HEK293 (cell line): ENCODE measurements around the gene ZNF674.

Source experiments
- CTCF ChIA-PET: fragments of 350-600 bp; formaldehyde crosslinking; extraction: SDS; loops from one replicate; lab custom pipeline; 2021; ENCODE audit warnings: antibody characterized with exemption; lab: Yijun Ruan, JAX
- POLR2A ChIA-PET: fragments of 300-600 bp; formaldehyde crosslinking; extraction: SDS; loops from one replicate; lab custom pipeline; 2020; ENCODE audit warnings: antibody characterized with exemption, inconsistent platforms; lab: Yijun Ruan, JAX
- H3K27ac ChIP-seq: fragments of 200-500 bp; sonication (Bioruptor generic); 2 replicates; pipeline ENCODE4 v1.5.1; 2014; ENCODE audit warnings: low read depth, low read length, control low read depth, inconsistent platforms; ENCODE audit errors: extremely low read depth
- H3K36me3 ChIP-seq, 2 experiments: fragments of 200-500 bp in 1 of 2; sonication (Bioruptor generic) in 1 of 2; 1 replicate in 1 of 2; 2 replicates in 1 of 2; pipeline ENCODE4 v1.5.1; 2014 to 2017; ENCODE audit warnings: inconsistent platforms in 2 of 2, low read length in 2 of 2; ENCODE audit not compliant: control insufficient read depth in 2 of 2, insufficient read depth in 1 of 2
- H3K4me1 ChIP-seq: fragments of 200-500 bp; sonication (Bioruptor generic); 2 replicates; pipeline ENCODE4 v1.5.1; 2014; ENCODE audit warnings: mild to moderate bottlenecking, low read length, inconsistent platforms; ENCODE audit not compliant: control insufficient read depth, insufficient read depth
- H3K4me3 ChIP-seq: 2 replicates; pipeline ENCODE4 v1.5.1; 2011; ENCODE audit warnings: low read depth, mild to moderate bottlenecking, control low read depth, low read length, moderate library complexity
- H3K9me3 ChIP-seq: fragments of 200-500 bp; sonication (Bioruptor generic); 2 replicates; pipeline ENCODE4 v1.5.1; 2014; ENCODE audit warnings: low read depth, low read length, inconsistent platforms; ENCODE audit not compliant: control insufficient read depth, insufficient read depth
- PRDM1 ChIP-seq: fragments of 450-650 bp; formaldehyde crosslinking; IDR thresholded peaks from 2 replicates; pipeline ENCODE4; 2016; ENCODE audit warnings: missing biosample characterization, missing genetic modification characterization
- ZFP3 ChIP-seq: fragments of 450-650 bp; formaldehyde crosslinking; IDR thresholded peaks from 2 replicates; pipeline ENCODE4 v1.5.1; 2016; ENCODE audit warnings: low read depth, missing biosample characterization, missing genetic modification characterization
- ZNF274 ChIP-seq, 2 experiments: fragments of 200-500 bp in 1 of 2; fragments of 450-650 bp in 1 of 2; sonication (Bioruptor generic) in 1 of 2; formaldehyde crosslinking in 1 of 2; IDR thresholded peaks; 2 replicates each; pipeline versions ENCODE4 v1.5.1 to v1.6.1; 2014 to 2016; ENCODE audit warnings: borderline replicate concordance in 1 of 2, inconsistent platforms in 1 of 2, low read length in 1 of 2, missing biosample characterization in 1 of 2, missing genetic modification characterization in 1 of 2
- TF ChIP-seq, protein P1 (sequence below): fragments of 450-650 bp; formaldehyde crosslinking; IDR thresholded peaks from 2 replicates; pipeline ENCODE4 v1.5.1; 2016; ENCODE audit warnings: missing biosample characterization, missing genetic modification characterization
- TF ChIP-seq, protein P2 (sequence below): fragments of 450-650 bp; formaldehyde crosslinking; IDR thresholded peaks from 2 replicates; pipeline ENCODE4 v1.5.1; 2016; ENCODE audit warnings: missing biosample characterization, missing genetic modification characterization
- TF ChIP-seq, protein P3 (sequence below): fragments of 450-650 bp; formaldehyde crosslinking; IDR thresholded peaks from 2 replicates; pipeline ENCODE4 v1.5.1; 2016; ENCODE audit warnings: missing biosample characterization, missing genetic modification characterization, borderline replicate concordance
- TF ChIP-seq, protein P4 (sequence below): fragments of 450-650 bp; formaldehyde crosslinking; IDR thresholded peaks from 2 replicates; pipeline ENCODE4 v1.5.1; 2016; ENCODE audit warnings: missing biosample characterization, missing genetic modification characterization

ZNF674 gene

DNA sequence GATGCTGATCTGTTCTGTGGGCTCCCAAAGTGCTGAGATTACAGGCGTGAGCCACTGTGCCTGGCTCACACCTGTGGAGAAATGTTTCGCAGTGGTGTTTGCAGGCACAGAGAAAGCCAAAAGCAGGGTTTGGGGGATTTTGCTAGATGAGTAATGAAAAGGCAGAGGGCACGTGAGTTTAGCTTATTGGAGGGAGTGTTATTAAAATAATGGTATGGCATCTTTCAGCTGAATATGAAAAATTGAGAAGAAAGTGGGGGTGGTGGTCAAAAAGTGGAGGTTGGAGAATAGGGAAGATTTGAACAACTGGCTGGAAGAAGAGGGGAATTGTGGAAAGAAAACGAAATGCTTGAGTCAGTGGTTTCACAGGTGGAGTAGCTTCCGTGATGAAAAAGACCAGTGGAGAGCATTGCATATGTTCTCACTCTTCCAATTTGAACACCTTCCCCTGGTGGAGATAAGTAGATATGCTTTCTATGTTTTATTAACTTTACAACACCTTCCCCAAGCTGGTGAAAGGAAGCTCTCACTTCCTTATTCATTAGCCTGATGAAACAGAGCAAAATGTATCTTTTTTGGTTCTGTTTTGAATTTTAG, 27.2 kb upstream of the ZNF674 start:
- Histone ChIP-seq H3K36me3 (no peaks in the 10 kb centered on the region), H3K4me3 (no peak overlapping the region), H3K9me3 (no peaks in the 10 kb centered on the region), H3K4me1 (peaks cover 8% of the 10 kb centered on the region; the same call in 1 of the 2 replicates), H3K27ac (no peak overlapping the region)
- CTCF ChIA-PET = interaction anchor here (0.7 to 1.0 kb wide), 7 partner anchors 8 to 551 kb away, joined by 3 to 5 read pairs (median 4); no protein-coding TSS in a partner anchor
- TF ChIP-seq, protein P1, sequence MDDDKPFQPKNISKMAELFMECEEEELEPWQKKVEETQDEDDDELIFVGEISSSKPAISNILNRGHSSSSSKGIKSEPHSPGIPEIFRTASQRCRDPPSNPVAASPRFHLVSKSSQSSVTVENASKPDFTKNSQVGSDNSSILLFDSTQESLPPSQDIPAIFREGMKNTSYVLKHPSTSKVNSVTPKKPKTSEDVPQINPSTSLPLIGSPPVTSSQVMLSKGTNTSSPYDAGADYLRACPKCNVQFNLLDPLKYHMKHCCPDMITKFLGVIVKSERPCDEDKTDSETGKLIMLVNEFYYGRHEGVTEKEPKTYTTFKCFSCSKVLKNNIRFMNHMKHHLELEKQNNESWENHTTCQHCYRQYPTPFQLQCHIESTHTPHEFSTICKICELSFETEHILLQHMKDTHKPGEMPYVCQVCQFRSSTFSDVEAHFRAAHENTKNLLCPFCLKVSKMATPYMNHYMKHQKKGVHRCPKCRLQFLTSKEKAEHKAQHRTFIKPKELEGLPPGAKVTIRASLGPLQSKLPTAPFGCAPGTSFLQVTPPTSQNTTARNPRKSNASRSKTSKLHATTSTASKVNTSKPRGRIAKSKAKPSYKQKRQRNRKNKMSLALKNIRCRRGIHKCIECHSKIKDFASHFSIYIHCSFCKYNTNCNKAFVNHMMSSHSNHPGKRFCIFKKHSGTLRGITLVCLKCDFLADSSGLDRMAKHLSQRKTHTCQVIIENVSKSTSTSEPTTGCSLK (tag by site-specific recombination) = no peak
- TF ChIP-seq, protein P2, sequence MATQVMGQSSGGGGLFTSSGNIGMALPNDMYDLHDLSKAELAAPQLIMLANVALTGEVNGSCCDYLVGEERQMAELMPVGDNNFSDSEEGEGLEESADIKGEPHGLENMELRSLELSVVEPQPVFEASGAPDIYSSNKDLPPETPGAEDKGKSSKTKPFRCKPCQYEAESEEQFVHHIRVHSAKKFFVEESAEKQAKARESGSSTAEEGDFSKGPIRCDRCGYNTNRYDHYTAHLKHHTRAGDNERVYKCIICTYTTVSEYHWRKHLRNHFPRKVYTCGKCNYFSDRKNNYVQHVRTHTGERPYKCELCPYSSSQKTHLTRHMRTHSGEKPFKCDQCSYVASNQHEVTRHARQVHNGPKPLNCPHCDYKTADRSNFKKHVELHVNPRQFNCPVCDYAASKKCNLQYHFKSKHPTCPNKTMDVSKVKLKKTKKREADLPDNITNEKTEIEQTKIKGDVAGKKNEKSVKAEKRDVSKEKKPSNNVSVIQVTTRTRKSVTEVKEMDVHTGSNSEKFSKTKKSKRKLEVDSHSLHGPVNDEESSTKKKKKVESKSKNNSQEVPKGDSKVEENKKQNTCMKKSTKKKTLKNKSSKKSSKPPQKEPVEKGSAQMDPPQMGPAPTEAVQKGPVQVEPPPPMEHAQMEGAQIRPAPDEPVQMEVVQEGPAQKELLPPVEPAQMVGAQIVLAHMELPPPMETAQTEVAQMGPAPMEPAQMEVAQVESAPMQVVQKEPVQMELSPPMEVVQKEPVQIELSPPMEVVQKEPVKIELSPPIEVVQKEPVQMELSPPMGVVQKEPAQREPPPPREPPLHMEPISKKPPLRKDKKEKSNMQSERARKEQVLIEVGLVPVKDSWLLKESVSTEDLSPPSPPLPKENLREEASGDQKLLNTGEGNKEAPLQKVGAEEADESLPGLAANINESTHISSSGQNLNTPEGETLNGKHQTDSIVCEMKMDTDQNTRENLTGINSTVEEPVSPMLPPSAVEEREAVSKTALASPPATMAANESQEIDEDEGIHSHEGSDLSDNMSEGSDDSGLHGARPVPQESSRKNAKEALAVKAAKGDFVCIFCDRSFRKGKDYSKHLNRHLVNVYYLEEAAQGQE (tag by site-specific recombination) = no peak
- TF ChIP-seq PRDM1 (tag by site-specific recombination) (peak; percentile 30; the same call in 1 of the 2 replicates), ZNF274 (IDR thresholded peaks at IDR 0.05; ENCODE audit: low read length) (no peak), ZNF274 (tag by site-specific recombination; IDR thresholded peaks at IDR 0.05; ENCODE audit: borderline replicate concordance) (no peak), ZFP3 (tag by site-specific recombination) (no peak)
- TF ChIP-seq, protein P3, sequence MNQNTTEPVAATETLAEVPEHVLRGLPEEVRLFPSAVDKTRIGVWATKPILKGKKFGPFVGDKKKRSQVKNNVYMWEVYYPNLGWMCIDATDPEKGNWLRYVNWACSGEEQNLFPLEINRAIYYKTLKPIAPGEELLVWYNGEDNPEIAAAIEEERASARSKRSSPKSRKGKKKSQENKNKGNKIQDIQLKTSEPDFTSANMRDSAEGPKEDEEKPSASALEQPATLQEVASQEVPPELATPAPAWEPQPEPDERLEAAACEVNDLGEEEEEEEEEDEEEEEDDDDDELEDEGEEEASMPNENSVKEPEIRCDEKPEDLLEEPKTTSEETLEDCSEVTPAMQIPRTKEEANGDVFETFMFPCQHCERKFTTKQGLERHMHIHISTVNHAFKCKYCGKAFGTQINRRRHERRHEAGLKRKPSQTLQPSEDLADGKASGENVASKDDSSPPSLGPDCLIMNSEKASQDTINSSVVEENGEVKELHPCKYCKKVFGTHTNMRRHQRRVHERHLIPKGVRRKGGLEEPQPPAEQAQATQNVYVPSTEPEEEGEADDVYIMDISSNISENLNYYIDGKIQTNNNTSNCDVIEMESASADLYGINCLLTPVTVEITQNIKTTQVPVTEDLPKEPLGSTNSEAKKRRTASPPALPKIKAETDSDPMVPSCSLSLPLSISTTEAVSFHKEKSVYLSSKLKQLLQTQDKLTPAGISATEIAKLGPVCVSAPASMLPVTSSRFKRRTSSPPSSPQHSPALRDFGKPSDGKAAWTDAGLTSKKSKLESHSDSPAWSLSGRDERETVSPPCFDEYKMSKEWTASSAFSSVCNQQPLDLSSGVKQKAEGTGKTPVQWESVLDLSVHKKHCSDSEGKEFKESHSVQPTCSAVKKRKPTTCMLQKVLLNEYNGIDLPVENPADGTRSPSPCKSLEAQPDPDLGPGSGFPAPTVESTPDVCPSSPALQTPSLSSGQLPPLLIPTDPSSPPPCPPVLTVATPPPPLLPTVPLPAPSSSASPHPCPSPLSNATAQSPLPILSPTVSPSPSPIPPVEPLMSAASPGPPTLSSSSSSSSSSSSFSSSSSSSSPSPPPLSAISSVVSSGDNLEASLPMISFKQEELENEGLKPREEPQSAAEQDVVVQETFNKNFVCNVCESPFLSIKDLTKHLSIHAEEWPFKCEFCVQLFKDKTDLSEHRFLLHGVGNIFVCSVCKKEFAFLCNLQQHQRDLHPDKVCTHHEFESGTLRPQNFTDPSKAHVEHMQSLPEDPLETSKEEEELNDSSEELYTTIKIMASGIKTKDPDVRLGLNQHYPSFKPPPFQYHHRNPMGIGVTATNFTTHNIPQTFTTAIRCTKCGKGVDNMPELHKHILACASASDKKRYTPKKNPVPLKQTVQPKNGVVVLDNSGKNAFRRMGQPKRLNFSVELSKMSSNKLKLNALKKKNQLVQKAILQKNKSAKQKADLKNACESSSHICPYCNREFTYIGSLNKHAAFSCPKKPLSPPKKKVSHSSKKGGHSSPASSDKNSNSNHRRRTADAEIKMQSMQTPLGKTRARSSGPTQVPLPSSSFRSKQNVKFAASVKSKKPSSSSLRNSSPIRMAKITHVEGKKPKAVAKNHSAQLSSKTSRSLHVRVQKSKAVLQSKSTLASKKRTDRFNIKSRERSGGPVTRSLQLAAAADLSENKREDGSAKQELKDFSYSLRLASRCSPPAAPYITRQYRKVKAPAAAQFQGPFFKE (tag by site-specific recombination) = no peak
- TF ChIP-seq, protein P4, sequence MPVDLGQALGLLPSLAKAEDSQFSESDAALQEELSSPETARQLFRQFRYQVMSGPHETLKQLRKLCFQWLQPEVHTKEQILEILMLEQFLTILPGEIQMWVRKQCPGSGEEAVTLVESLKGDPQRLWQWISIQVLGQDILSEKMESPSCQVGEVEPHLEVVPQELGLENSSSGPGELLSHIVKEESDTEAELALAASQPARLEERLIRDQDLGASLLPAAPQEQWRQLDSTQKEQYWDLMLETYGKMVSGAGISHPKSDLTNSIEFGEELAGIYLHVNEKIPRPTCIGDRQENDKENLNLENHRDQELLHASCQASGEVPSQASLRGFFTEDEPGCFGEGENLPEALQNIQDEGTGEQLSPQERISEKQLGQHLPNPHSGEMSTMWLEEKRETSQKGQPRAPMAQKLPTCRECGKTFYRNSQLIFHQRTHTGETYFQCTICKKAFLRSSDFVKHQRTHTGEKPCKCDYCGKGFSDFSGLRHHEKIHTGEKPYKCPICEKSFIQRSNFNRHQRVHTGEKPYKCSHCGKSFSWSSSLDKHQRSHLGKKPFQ (tag by site-specific recombination) = no peak
- POLR2A ChIA-PET = no interaction called here
